Stimulated activated CD4-positive, alpha-beta T cell treated with anti-CD3 and anti-CD28 coated beads, Interleukin-12 subunit alpha, Interleukin-12 subunit beta, amount 100 ng/mL, for 24 hours (primary cell): ENCODE measurements around the gene RNU4-1.
A peak's percentile ranks its signal among the peaks of the same experiment; 100 is the strongest.
"Not testable (repeated sequence)": the region's sequence is repeated elsewhere in the genome, so short reads cannot be mapped to it uniquely, and the experiment has no call there.

Experiments used
- DNase-seq, 2 experiments: peaks; one replicate each; pipeline ENCODE4 v3.0.0-alpha.2; 2020; ENCODE audit warnings: low read depth in 2 of 2

RNU4-1 gene

GRCh38 chr12:120292661-120293531 lies at the start of gene RNU4-1:
Gene RNU4-1 (minus strand): TSS chr12:120293237.
- DNase-seq, result peak; percentile 69 to 75

DNA sequence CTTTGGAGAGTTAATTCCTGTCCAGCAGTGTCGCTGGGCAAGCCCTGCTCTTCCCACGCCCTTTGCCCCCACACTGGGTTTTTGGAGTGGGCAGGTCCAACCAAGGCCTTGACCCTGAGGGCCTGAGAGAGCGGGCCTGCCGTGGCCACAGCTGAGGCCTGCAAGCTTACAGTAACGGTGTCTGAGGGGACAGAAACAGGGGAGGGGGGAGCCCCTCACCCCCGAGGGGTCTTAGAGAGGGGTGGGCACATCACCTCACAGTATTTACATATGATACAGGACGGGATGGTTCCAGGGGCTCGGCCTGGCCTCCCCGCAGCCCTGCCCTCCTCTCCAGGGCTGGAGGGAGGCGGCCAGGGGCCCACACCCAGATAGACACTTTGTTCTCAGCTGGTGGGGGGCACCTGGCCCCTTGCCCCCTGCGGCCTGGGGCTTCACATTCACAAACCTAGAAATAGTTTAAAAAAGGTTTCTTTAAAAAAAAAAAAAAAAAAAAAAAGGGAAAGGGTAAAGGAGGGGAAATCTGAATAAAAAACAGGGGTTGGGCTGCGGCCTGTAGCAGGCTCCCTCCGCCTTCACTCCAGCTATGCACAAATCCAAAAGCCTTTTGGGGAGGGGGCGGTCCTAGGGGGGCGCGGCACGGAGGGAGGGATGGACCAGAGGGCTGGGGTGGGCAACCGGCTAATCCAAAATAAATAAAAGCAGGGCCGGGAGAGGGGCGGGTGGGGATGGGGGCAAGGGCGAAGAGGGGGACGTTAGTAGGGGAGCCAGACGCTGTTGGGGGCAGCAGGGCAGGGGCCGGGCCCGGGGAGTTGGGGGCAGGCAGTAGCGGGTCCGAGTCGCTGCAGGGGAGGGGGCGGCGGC lies 49.4 kb upstream of the RNU4-1 start:
- no peak for DNase-seq

GRCh38 chr12:120339256-120339655 lies 46.2 kb upstream of the RNU4-1 start:
- no peak for DNase-seq

- DNase-seq, result no peak
Observed at GRCh38 chr12:120337730-120338129, 44.7 kb upstream of the RNU4-1 start.

DNA sequence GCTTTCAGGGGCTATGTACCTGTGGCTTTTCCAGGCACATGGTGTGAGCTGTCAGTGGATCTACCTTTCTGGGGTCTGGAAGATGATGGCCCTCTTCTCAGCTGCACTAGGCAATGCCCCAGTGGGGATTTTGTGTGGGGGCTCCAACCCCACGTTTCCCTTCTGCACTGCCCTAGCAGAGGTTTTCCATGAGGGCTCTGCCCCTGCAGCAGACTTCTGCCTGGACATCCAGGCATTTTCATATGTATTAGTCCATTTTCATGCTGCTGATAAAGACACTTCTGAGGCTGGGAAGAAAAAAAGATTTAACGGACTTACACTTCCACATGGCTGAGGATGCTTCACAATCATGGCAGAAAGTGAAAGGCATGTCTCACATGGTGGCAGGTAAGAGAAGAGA lies 43.4 kb upstream of the RNU4-1 start:
- DNase-seq, result not testable (repeated sequence)

- peak in 1 of 2 experiments; percentile 41 for DNase-seq
Observed at GRCh38 chr12:120335447-120335846, 42.4 kb upstream of the RNU4-1 start.

GRCh38 chr12:120332523-120332922 lies 39.5 kb upstream of the RNU4-1 start:
- no peak for DNase-seq

GRCh38 chr12:120332041-120332440 lies 39.0 kb upstream of the RNU4-1 start:
- no peak for DNase-seq

DNA sequence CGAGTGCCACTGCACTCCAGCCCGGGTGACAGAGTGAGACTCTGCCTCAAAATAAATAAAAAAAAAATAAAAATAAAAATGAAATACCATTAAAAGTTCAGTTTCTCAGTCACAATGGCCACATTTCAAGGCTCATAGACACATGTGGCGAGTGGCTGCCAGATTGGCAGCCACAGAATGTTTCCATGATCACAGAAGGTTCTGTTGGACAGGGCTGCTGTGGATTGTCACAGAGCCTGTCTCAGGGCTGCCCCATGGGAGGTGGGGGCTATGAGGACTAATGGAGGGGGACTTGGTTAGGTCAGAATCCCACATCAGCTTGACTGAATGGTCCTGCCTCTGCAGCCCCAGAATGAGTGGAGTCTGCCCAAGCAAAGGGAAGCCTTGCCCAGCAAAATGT lies 38.4 kb upstream of the RNU4-1 start:
- DNase-seq, result no peak

GRCh38 chr12:120328228-120328627 lies 35.2 kb upstream of the RNU4-1 start:
- no peak for DNase-seq

DNA sequence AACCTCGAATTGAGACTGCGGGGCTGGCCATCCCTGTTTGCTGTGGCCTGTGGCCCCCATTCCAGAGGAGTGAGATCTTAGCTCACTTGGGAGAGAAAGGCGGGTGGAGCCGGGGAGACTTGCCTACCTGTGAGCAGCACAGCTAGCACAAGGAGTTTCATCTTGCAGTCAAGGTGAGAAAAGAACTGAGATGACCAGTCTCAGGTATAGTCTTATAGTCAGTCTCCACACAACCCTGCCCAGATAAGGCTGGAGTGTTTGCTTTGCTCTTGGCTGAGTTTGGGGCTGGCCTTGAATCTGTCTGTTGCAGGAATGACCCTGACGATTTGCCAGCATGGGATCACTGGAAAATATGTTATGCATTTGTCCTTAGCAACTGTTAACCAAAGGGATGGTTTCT lies 34.6 kb upstream of the RNU4-1 start, which contains the start of gene PLA2G1B:
PLA2G1B (minus strand) TSS at position 187 of the 400 bp plus-strand sequence; CDS start at position 161, 26 bp downstream.
- no peak for DNase-seq

DNA sequence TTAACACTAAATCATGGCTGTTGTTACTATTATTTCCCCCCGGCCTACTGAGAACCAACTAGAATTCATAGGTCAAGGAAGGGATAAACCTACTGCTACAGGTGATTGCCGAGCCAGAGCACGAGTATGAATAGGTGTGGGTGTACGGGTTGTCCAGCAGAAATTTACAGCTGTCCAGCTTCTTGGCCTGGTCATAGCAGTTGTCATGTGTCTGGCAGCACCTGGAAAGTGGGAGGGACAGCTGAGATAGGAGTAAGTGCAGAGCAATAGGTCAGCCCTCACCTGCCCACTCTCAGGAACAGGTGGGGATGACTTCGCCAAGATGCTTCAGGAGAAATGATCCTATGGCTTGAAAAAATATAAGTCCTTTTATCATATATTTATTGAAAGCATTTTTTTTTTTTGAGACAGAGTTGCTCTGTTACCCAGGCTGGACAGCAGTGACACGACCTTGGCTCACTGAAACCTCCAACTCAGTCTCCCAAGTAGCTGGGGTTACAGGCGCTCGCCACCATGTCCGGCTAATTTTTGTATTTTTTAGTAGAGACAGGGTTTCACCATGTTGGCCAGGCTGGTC lies 31.9 kb upstream of the RNU4-1 start:
- DNase-seq, result no peak

GRCh38 chr12:120323772-120324171 lies 30.7 kb upstream of the RNU4-1 start:
- DNase-seq, result no peak

DNA sequence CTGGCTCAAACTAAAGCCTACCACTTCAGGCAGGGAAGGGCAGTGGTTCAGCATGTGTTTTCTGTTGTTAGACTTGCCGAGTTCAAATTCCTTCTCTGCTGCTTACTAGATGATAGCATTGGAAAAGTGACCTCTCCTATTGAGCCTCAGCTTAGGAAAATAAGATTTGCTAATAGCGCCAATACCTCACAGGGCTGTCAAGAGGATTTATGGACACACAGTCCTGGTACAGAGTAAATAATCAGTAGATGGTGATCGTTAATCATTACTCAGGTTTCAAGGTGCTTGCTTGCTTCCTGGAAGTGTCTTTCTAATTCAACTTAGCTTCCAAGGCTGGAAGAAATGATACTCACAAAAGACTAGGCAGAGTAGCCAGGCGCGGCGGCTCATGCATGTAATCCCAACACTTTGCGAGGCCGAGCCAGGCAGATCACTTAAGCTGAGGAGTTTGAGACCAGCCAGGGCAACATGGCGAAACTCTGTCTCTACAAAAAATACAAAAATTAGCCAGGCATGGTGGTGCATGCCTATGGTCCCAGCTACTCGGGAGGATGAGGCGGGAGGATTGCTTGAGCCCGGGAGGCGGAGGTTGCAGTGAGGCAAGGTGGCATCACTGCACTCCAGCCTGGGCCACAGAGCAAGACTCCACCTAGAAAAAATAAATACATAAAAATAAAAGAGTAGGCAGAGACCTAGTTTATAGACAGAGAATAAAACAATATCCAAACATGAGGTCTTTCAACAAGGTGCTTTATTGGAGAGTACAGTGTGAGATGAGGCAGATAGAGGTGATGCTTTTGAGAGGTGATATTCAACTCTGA lies 28.6 kb upstream of the RNU4-1 start:
- DNase-seq, result no peak

- DNase-seq, result peak; percentile 99 to 100
Observed at GRCh38 chr12:120317224-120318105, 24.4 kb upstream of the RNU4-1 start.

GRCh38 chr12:120316798-120317223 lies 23.8 kb upstream of the RNU4-1 start:
- DNase-seq, result no peak

- DNase-seq, result no peak
Observed at GRCh38 chr12:120314220-120314619, 21.2 kb upstream of the RNU4-1 start.

- DNase-seq, result peak; percentile 75 to 90
Observed at GRCh38 chr12:120301962-120302815, 9.2 kb upstream of the RNU4-1 start, which contains the start of gene SIRT4. Gene SIRT4 (plus strand): TSS chr12:120302321. CDS start chr12:120303562, 1,241 bp downstream.

- no peak for DNase-seq
Observed at GRCh38 chr12:120292411-120292660, 701 bp downstream of the RNU4-1 start.
